GM11168 (cell line): ENCODE data around the gene ZSCAN10.
"Not testable (repeated sequence)": the region's sequence is repeated elsewhere in the genome, so short reads cannot be mapped to it uniquely, and the experiment has no call there.

Experiments used
- in situ Hi-C: fragments of 300-500 bp; cut with MboI; formaldehyde crosslinking; loops from one replicate; pipeline ENCODE4 v1.12.0; 2022; ENCODE audit warnings: low sequenced_read_pairs; ENCODE audit not compliant: unreplicated experiment

The ZSCAN10 gene

GRCh38 chr16:3066440-3066748, 32.7 kb downstream of the ZSCAN10 start:
- in situ Hi-C loops = no loop called here

- in situ Hi-C loops = no loop called here
Observed at GRCh38 chr16:3065742-3066439, 33.2 kb downstream of the ZSCAN10 start.

GRCh38 chr16:3065069-3065741, 33.9 kb downstream of the ZSCAN10 start, which contains the start of gene IL32:
Gene IL32, plus strand, starts transcription at chr16:3065640. Its CDS starts 172 bp downstream, at chr16:3065812.
- in situ Hi-C loops = no loop called here

GRCh38 chr16:3063625-3064386, 35.3 kb downstream of the ZSCAN10 start:
- in situ Hi-C loops = loop anchor here (5.0 kb wide), 1 partner anchor 63 kb away; no protein-coding TSS in a partner anchor

- in situ Hi-C loops = loop anchor here (5.0 kb wide), 1 partner anchor 65 kb away; no protein-coding TSS in a partner anchor
Observed at GRCh38 chr16:3062553-3062952, 36.5 kb downstream of the ZSCAN10 start.

GRCh38 chr16:3060339-3061127, 38.6 kb downstream of the ZSCAN10 start:
- in situ Hi-C loops = loop anchor here (5.0 kb wide), 1 partner anchor 67 kb away; no protein-coding TSS in a partner anchor

GRCh38 chr16:3059723-3060242, 39.3 kb downstream of the ZSCAN10 start:
- in situ Hi-C loops = loop anchor here (5.0 kb wide), 1 partner anchor 68 kb away; no protein-coding TSS in a partner anchor

- in situ Hi-C loops = no loop called here
Observed at GRCh38 chr16:3059041-3059722, 39.9 kb downstream of the ZSCAN10 start.

- in situ Hi-C loops = no loop called here
Observed at GRCh38 chr16:3058139-3059030, 40.7 kb downstream of the ZSCAN10 start.

- in situ Hi-C loops = no loop called here
Observed at GRCh38 chr16:3057181-3058138, 41.6 kb downstream of the ZSCAN10 start.

GRCh38 chr16:3056336-3057180, 42.5 kb downstream of the ZSCAN10 start:
- in situ Hi-C loops = no loop called here

- in situ Hi-C loops = not testable (repeated sequence)
Observed at GRCh38 chr16:3055734-3056115, 43.4 kb downstream of the ZSCAN10 start.

- in situ Hi-C loops = no loop called here
Observed at GRCh38 chr16:3054965-3055733, 43.9 kb downstream of the ZSCAN10 start.

- in situ Hi-C loops = not testable (repeated sequence)
Observed at GRCh38 chr16:3053330-3053710, 45.8 kb downstream of the ZSCAN10 start.

GRCh38 chr16:3052571-3053329, 46.3 kb downstream of the ZSCAN10 start:
- in situ Hi-C loops = not testable (repeated sequence)
